Stimulated activated CD8-positive, alpha-beta memory T cell treated with anti-CD3 and anti-CD28 coated beads, Interleukin-7, amount 100 ng/mL, for 1 hour (primary cell): ENCODE measurements around the gene SGMS2.

Experiments used
- DNase-seq, 2 donors: peaks; one replicate each; pipeline ENCODE4 v3.0.0-alpha.2; 2020; ENCODE audit warnings: low read depth in 2 of 2

The SGMS2 gene

DNA sequence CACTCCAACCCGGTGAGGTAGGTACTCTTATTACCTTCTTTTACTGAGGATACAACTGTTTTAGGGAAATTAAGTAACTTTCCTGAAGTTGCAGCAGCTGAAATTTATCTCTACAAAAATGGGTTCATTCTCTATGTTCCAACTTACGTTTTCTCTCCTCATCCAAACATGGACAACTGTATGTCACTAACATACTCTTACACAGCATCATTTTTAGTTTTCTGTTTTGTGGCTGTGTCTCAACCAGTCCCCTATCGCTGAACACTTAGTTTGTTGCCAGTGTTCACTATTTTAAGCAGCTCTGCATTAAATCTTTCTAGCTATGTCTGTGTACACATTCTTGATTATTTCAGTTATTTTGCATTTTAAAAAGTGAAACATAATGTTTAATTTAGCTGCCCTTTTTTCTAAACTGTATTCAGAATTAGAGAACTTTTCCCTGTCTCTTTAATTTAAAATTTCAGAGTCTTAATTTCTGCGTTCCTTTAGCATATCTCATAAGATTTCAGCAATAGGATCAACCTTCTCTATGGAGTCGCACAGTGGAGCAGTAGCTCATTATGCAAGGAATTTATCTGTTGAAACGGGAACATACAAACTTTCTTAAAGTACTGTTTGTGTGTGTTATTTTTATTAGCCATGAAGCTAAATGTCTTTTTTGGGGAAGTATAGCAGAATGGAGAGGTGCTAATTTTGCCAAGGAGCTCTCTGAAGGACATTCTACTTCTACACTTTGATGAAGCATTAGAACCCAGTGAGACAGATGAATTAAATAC, 3.8 kb downstream of the SGMS2 start:
- DNase-seq, result no peak

DNA sequence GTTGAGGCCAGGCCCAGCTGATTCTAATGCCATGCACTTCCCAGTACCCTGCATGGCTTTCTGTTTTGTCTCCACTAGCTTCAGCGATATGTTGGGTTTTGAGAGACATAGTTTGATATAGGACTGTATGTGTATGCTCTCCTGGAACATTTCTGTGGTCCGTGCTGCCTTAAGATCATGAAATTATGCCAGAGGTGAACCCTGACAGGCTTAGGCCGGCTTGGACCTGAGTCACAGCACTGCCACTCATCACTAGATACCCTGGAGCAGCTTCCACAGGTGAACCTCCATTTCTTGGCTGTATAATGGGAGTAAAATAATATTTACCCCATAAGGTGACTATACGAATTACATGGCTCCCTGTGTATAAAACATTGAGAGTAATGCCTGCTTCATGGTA, 6.4 kb downstream of the SGMS2 start:
- no peak for DNase-seq

- DNase-seq, result no peak
These were observed 7.6 kb downstream of the SGMS2 start for GRCh38 chr4:107832275-107832807.

DNA sequence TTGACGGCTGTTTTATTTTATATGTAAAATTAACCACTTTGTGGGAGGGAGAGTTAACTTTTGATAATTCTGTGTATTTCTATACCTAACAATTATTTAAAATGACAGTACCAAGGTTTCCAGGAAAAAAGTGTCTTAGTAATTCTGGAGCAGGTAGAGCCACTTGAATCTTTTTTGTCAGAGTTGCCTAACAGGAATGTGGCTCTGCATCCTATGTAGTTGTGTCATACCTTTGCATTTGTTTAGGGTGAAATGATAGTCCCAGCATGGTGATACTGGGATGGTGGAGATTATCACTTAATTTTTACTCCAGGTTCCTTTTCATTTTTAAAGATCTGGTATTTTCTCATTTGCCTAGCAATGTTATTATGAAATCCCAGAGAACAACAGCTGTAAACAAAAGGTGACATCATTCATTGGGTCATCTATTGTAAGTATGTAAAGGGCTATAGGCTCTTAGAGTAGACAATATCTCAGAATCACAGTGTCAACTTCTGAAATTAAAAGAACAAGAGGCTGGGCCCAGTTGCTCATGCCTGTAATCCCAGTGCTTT, 9.6 kb downstream of the SGMS2 start:
- DNase-seq, result no peak

DNA sequence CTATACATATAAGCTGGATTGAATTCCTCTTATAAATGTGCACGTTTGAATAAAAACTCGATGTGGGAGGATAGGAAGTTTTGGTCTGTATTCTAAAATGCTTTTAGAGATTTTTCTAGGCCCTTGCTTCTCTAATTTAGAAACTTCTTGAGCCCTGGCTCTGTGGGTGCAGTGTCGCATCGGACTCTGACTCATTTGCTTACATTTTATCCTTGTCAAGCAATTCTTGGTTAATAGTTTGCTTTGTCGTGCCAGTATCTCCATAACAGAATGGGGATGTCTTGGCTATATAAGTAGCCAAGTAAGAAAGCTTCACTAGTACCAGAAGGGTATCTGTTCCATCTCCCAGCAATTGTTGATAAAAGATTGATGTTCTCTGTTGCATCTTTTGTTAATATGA, 10.7 kb downstream of the SGMS2 start:
- no peak for DNase-seq

DNA sequence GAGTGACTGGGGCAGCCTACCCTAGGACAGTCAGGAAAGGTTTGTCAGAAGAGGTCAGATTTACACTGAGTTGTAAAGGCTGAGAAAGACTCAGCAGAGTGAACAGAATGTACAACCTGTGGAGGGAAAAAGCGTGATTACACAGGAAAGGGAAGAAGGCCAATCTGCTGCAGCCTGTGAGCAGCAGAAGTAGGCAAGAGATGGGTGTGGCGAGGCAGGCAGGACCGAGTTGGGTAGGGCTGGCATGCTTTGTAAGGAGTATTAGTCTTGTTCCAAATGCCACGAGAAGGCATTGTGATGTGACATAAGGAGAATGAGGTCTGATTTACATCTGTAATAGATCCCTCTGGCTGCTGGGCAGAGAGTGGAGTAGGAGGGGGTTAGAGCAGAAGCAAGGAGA, 12.6 kb downstream of the SGMS2 start:
- no peak for DNase-seq

DNA sequence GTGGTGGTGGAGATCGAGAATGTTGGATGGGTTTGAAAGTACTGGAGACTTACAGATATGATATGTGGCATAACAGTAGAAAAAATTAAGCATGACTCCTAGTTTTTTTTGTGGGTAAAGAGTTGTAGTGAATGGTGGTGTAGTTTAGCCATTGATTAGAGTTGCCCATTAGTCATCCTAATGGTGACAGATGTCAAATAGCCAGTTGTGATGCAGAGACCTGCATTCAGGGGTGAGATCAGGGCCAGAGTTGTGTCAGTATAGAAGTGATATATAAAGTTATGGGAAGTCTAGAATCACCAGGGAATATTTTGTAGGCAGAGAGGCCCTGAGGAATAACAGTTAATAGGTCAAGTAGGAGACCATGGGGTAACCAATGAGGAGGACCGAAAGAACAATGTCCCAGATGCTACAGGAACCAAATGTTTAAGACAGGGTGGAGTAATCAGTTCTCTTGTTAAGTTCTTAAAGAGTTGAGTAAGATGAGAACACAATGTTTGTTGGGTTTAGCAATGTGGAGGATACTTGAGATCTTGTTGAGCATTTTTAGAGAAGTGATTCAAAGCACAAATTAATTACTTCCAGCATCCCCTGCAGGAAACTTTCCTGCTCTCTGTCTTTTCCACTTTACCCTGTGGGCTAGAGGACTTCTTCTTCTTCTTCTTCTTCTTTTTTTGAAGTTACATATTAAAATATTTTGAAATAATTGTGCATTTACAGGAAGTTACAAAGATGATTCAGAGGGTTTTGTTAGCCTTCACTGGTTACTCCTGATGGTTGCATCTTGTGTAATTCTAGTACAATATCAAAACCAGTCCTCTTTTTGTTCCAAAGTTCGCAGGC, 13.3 kb downstream of the SGMS2 start:
- no peak for DNase-seq

DNA sequence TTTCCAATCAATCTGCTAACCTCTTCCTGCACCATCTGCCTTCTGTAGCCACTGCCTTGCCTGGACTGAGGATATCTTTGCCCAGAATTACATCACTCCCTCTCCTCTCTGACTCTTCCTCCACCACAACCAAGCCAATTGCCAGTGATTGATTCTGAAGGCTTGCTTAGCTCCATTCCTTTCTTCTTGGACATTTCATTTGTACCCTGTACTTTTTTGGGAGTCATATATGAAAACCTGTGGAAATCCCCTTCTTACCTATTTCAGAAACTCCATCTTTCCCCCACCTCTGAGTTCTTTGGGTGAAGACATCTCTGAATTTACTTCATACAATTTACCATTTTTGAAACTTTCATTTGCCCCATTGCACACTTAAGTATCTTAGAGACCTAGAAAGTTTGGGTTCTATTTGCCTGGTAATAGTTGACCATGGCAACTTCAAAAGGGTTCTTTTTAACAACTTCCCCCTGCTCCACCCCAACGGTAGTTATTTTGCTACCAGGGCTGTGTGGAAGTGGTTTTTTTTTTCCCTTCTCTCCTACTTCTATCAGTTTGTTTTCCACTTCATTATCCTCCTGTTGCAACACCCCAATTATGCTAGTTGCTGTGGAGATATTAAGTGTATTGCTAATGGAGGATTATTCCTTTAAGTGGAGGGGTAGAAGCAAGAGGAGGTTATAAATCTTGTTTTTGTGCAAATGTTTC, 14.3 kb downstream of the SGMS2 start:
- DNase-seq, result no peak

- DNase-seq, result no peak
These were observed 18.7 kb downstream of the SGMS2 start for GRCh38 chr4:107843391-107843790.

- no peak for DNase-seq
These were observed 20.9 kb downstream of the SGMS2 start for GRCh38 chr4:107845681-107846080.

- DNase-seq, result no peak
These were observed 25.7 kb downstream of the SGMS2 start for GRCh38 chr4:107850438-107850837.

DNA sequence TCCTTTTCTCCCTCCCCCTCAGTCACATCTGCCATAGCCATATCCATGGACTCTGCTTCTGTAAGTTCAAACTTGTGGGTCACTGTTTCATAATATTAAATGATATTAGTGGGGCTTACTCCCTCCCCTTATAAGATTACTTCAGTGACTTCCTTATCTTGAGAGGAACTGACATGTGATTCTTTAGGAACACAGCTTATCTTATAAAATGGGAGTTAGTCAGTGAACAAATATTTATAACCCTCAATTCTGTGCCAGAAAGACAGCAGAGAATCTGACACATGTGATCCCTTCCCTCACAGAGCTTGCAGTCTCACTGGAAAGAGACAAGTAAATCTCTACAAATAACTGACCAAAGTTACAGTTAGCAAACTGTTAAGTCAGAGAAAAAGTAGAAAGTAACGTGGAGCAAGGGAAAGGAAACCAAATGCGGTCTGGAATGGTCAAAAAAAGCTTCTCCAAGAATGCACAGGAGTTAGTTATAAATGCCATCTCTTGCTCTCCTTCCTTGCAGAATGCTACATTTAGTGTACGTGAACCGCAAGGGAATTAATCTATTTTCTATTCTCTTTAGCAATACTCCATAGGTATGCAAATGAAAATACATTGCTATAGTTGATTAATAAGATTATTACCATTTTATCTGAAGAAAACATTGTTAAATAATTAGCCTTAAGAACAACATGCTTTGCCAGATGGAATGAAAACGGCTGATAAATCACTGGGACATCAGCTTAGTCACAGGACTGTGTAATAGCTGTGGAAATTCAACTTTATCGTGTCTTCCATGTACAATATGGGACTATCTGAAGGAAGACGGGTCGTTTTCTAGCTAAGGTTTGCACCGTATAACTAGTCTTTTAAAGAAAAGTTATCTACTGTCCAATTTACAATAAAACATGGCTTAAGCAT, 29.0 kb downstream of the SGMS2 start:
- DNase-seq, result no peak

GRCh38 chr4:107854356-107855022, 29.8 kb downstream of the SGMS2 start:
- DNase-seq, result no peak

GRCh38 chr4:107855723-107856122, 31.0 kb downstream of the SGMS2 start:
- DNase-seq, result no peak

GRCh38 chr4:107856901-107857300, 32.2 kb downstream of the SGMS2 start:
- no peak for DNase-seq

GRCh38 chr4:107857741-107858140, 33.0 kb downstream of the SGMS2 start:
- DNase-seq, result no peak

DNA sequence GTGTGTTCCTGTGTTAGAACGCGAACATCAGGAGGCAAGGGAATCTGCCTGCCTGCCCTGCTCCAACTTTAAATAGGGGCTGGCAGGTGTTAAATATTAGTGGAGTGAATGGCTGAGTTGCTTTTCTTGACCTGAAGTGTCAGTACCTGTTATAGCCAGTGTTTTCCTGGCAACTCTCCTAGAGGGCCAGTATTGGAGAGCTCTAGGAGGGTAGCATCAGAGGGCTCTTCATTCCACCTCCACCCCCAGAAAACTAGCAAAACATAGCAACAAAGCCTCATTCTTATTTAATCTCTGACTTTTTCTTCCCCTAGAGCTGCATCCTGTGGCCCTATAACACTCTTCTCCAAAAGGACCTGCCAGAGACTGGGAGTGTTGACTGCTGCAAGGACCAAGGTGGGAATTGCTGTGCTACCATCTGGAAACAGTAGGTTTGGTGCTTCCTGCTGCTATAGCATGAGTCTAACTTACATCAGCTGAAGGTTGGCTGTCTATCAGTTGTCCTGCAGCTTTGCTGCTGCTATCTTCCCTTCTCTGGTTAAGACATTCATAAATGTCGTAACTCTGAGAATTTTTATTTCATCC, 33.5 kb downstream of the SGMS2 start:
- no peak for DNase-seq

GRCh38 chr4:107862658-107863057, 37.9 kb downstream of the SGMS2 start:
- no peak for DNase-seq

GRCh38 chr4:107863416-107863815, 38.7 kb downstream of the SGMS2 start:
- DNase-seq, result no peak

GRCh38 chr4:107863850-107864371, 39.2 kb downstream of the SGMS2 start:
- no peak for DNase-seq
